ENCODE results near the gene CCNQ. TPM values are rescaled to one million over a fixed set of nuclear protein-coding genes. Genes with fewer than 3 reads are reported as not detected.

Gene CCNQ
- total RNA-seq, 1 experiment from 2014 or later, result 33.9 TPM

GRCh38 chrX:153560000-153560399 is 38.9 kb downstream of the CCNQ start:
- TF ChIP-seq CTCF (conservative IDR thresholded peaks at IDR 0.05), result no peak
- TF ChIP-seq EZH2 (IDR thresholded peaks at IDR 0.05; ENCODE audit: low read depth), result no peak
- H3K4me2 ChIP-seq, result no peak overlapping the region
- ChIA-PET CTCF (no interaction called here), POLR2A (ENCODE audit: unreplicated experiment) (no interaction called here)
- no peaks in the 10 kb centered on the region for H3K79me2 ChIP-seq (ENCODE audit: low read depth)
- no peak overlapping the region for H3K27ac ChIP-seq
- H3K9me2 ChIP-seq (ENCODE audit: insufficient read depth), result no peaks in the 10 kb centered on the region
- no peak overlapping the region for H3K4me3 ChIP-seq
- no peaks in the 10 kb centered on the region for H3K4me1 ChIP-seq (replicated peaks; ENCODE audit: insufficient read depth)
- H3F3A ChIP-seq (ENCODE audit: insufficient read depth, low read depth), result no peaks in the 10 kb centered on the region
- BruUV-seq (replicated peaks), result no TSS peak
- DNase-seq, result no peak
- no peaks in the 10 kb centered on the region for H4K20me1 ChIP-seq (ENCODE audit: insufficient read depth)
- H3K9me3 ChIP-seq (ENCODE audit: insufficient read depth, low read depth), result no peaks in the 10 kb centered on the region
- intact Hi-C loops (cut with micrococcal nuclease; ENCODE audit: unreplicated experiment), result loop anchor here (5.0 kb wide), 1 partner anchor 387 kb away; no protein-coding TSS in a partner anchor
- peaks cover 73% of the 10 kb centered on the region for H3K27me3 ChIP-seq (ENCODE audit: insufficient read depth, low read depth)
- no peak overlapping the region for H2AFZ ChIP-seq
- no peaks in the 10 kb centered on the region for H3K36me3 ChIP-seq (ENCODE audit: low read depth)

GRCh38 chrX:153557618-153558355 is 41.2 kb downstream of the CCNQ start:
- ChIA-PET POLR2A (ENCODE audit: unreplicated experiment) (no interaction called here), CTCF (no interaction called here)
- H3K4me1 ChIP-seq (replicated peaks; ENCODE audit: insufficient read depth), result no peaks in the 10 kb centered on the region
- peaks cover 72% of the 10 kb centered on the region for H3K27me3 ChIP-seq (ENCODE audit: insufficient read depth, low read depth)
- no peaks in the 10 kb centered on the region for H3K79me2 ChIP-seq (ENCODE audit: low read depth)
- no TSS peak for BruUV-seq (replicated peaks)
- H3K9me2 ChIP-seq (ENCODE audit: insufficient read depth), result no peaks in the 10 kb centered on the region
- intact Hi-C loops (cut with micrococcal nuclease; ENCODE audit: unreplicated experiment), result loop anchor here (5.0 kb wide), 1 partner anchor 390 kb away; no protein-coding TSS in a partner anchor
- no peaks in the 10 kb centered on the region for H4K20me1 ChIP-seq (ENCODE audit: insufficient read depth)
- TF ChIP-seq EZH2 (IDR thresholded peaks at IDR 0.05; ENCODE audit: low read depth), result no peak
- TF ChIP-seq CTCF (conservative IDR thresholded peaks at IDR 0.05), result no peak
- H2AFZ ChIP-seq, result no peak overlapping the region
- H3K4me3 ChIP-seq, result no peak overlapping the region
- H3K36me3 ChIP-seq (ENCODE audit: low read depth), result no peaks in the 10 kb centered on the region
- H3K27ac ChIP-seq, result no peak overlapping the region
- no peaks in the 10 kb centered on the region for H3F3A ChIP-seq (ENCODE audit: insufficient read depth, low read depth)
- no peak overlapping the region for H3K4me2 ChIP-seq
- no peaks in the 10 kb centered on the region for H3K9me3 ChIP-seq (ENCODE audit: insufficient read depth, low read depth)
- DNase-seq, result no peak

DNA sequence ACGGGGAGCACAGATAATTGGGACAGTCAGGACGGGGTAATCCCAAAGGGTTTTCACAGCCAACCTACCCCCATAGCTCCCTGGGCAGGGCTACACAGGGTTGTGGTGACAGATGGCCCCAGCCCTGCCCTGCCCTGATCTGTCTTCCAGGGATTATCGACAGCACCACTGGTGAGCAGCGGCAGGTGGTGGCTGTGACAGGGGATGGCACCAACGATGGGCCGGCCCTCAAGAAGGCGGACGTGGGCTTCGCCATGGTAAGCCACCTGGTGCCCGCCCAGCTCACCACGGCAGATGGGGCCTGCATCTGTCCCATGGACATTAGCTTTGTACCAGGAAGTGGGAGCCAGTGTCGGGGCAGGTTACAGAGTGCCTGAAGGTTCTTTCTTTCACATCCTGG is 42.2 kb downstream of the CCNQ start:
- CTCF ChIA-PET, result interaction anchor here (0.5 kb wide), 1 partner anchor 15 kb away, joined by 4 read pairs; no protein-coding TSS in a partner anchor

More for the DNA sequence above, 42.2 kb downstream of the CCNQ start:
- DNase-seq, result no peak
- no peaks in the 10 kb centered on the region for H3K9me2 ChIP-seq (ENCODE audit: insufficient read depth)
- no TSS peak for BruUV-seq (replicated peaks)
- no peaks in the 10 kb centered on the region for H3K79me2 ChIP-seq (ENCODE audit: low read depth)
- no peaks in the 10 kb centered on the region for H3F3A ChIP-seq (ENCODE audit: insufficient read depth, low read depth)
- no peaks in the 10 kb centered on the region for H4K20me1 ChIP-seq (ENCODE audit: insufficient read depth)
- H3K4me2 ChIP-seq, result no peak overlapping the region
- TF ChIP-seq EZH2 (IDR thresholded peaks at IDR 0.05; ENCODE audit: low read depth), result no peak
- TF ChIP-seq CTCF (conservative IDR thresholded peaks at IDR 0.05), result no peak
- no peaks in the 10 kb centered on the region for H3K9me3 ChIP-seq (ENCODE audit: insufficient read depth, low read depth)
- intact Hi-C loops (cut with micrococcal nuclease; ENCODE audit: unreplicated experiment), result loop anchor here (5.0 kb wide), 1 partner anchor 391 kb away; no protein-coding TSS in a partner anchor
- POLR2A ChIA-PET (ENCODE audit: unreplicated experiment), result no interaction called here
- H2AFZ ChIP-seq, result no peak overlapping the region
- H3K4me3 ChIP-seq, result no peak overlapping the region
- no peak overlapping the region for H3K27ac ChIP-seq
- peaks cover 74% of the 10 kb centered on the region for H3K27me3 ChIP-seq (ENCODE audit: insufficient read depth, low read depth)
- H3K36me3 ChIP-seq (ENCODE audit: low read depth), result no peaks in the 10 kb centered on the region
- no peaks in the 10 kb centered on the region for H3K4me1 ChIP-seq (replicated peaks; ENCODE audit: insufficient read depth)
